Brain microvascular endothelial cell (primary cell): ENCODE results near the gene PLEKHA4.

ENCODE experiments used
- DNase-seq: peaks from one replicate; pipeline ENCODE4 v3.0.0-alpha.2; 2020
- H3K27ac ChIP-seq: fragments of 250-450 bp; sonication (Bioruptor Pico); 2 replicates; pipeline ENCODE4 v1.5.1; 2020; ENCODE audit warnings: mild to moderate bottlenecking, moderate library complexity
- H3K27me3 ChIP-seq: fragments of 250-450 bp; sonication (Bioruptor Pico); replicated peaks from 2 replicates; pipeline ENCODE4 v1.5.1; 2020; ENCODE audit warnings: mild to moderate bottlenecking
- H3K36me3 ChIP-seq: fragments of 250-450 bp; sonication (Bioruptor Pico); replicated peaks from 2 replicates; pipeline ENCODE4 v1.5.1; 2020; ENCODE audit warnings: mild to moderate bottlenecking
- H3K4me3 ChIP-seq: 2 replicates; pipeline ENCODE4 v1.5.1; 2011; ENCODE audit warnings: low read depth, mild to moderate bottlenecking, control low read depth, low read length, moderate library complexity
- in situ Hi-C: cut with HindIII; loops from 2 replicates; pipeline ENCODE4 v1.10.0; 2017; ENCODE audit warnings: low sequenced_read_pairs, low pct_ligation_motif_present
- TF ChIP-seq, protein P1 (sequence below): IDR thresholded peaks from 2 replicates; pipeline ENCODE4 v1.5.1; 2011; ENCODE audit warnings: low read depth, mild to moderate bottlenecking, moderate library complexity, low read length, control low read depth, inconsistent platforms; ENCODE audit errors: missing control alignments

Gene PLEKHA4

GRCh38 chr19:48837051-48837524 is 31.3 kb downstream of the PLEKHA4 start:
- no peaks in the 10 kb centered on the region for H3K36me3 ChIP-seq
- peak; percentile 86 for DNase-seq
- peak overlapping the region; percentile 59 for H3K4me3 ChIP-seq
- no peak overlapping the region for H3K27ac ChIP-seq
- TF ChIP-seq, protein P1, sequence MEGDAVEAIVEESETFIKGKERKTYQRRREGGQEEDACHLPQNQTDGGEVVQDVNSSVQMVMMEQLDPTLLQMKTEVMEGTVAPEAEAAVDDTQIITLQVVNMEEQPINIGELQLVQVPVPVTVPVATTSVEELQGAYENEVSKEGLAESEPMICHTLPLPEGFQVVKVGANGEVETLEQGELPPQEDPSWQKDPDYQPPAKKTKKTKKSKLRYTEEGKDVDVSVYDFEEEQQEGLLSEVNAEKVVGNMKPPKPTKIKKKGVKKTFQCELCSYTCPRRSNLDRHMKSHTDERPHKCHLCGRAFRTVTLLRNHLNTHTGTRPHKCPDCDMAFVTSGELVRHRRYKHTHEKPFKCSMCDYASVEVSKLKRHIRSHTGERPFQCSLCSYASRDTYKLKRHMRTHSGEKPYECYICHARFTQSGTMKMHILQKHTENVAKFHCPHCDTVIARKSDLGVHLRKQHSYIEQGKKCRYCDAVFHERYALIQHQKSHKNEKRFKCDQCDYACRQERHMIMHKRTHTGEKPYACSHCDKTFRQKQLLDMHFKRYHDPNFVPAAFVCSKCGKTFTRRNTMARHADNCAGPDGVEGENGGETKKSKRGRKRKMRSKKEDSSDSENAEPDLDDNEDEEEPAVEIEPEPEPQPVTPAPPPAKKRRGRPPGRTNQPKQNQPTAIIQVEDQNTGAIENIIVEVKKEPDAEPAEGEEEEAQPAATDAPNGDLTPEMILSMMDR: no peak
- in situ Hi-C loops: no loop called here
- H3K27me3 ChIP-seq: no peaks in the 10 kb centered on the region

DNA sequence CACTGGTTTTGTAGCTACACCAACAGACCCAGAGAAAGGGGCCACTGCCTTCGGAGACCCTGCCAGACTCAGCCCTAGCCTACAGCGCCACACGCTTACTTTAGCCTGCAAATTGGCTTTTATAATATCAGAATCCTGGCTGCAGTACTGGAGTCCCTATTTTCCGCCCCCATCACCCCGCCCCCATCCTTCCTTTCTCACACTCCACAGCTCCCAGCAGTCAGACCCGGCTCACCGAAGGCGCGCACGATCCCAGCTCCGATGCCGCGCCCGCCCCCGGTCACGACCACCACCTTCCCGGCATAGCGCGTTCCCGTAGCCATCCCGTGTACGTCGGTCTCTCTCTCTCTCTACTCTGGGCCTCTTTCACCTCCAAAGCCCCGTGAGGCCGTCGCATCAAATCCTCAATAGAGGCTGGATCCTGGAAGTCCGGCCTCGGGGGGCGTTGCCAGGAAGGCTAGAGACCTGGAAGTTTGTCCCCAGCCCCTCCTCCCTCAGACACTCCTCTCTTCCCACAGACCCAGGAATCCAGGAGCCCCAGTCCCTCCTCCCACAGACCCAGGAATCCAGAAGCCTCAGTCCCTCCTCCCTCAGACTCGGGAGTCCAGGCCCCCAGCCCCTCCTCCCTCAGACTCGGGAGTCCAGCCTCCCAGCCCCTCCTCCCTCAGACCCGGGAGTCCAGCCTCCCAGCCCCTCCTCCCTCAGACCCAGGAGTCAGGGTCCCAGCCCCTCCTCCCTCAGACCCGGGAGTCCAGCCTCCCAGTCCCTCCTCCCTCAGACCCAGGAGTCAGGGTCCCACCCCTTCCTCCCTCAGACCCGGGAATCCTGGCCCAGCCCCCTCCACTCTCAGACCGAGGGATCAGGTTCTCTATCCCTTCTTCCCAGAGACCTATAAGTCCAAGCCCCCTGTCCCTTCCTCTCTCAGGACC is 32.1 kb downstream of the PLEKHA4 start, which contains the start of gene HSD17B14:
Gene HSD17B14, minus strand, starts transcription at position 403 of the 929 bp plus-strand sequence. Its CDS starts 80 bp downstream, at position 323.
- TF ChIP-seq, protein P1: no peak
- in situ Hi-C loops: no loop called here
- peak; percentile 11 for DNase-seq
- Histone ChIP-seq H3K4me3 (peak within 1 kb of the TSS; percentile 59), H3K27me3 (no peaks in the 10 kb centered on the region), H3K27ac (peak within 1 kb of the TSS; percentile 36), H3K36me3 (no peaks in the 10 kb centered on the region)

GRCh38 chr19:48835734-48836088 is 32.7 kb downstream of the PLEKHA4 start:
- TF ChIP-seq, protein P1: peak; percentile 94
- no peaks in the 10 kb centered on the region for H3K27me3 ChIP-seq
- H3K27ac ChIP-seq: peak overlapping the region; percentile 36
- in situ Hi-C loops: no loop called here
- H3K4me3 ChIP-seq: peak overlapping the region; percentile 59
- peak; percentile 80 for DNase-seq
- H3K36me3 ChIP-seq: no peaks in the 10 kb centered on the region

GRCh38 chr19:48833977-48834376 is 34.4 kb downstream of the PLEKHA4 start:
- in situ Hi-C loops: no loop called here
- TF ChIP-seq, protein P1: no peak
- no peaks in the 10 kb centered on the region for H3K27me3 ChIP-seq
- no peak overlapping the region for H3K27ac ChIP-seq
- no peak overlapping the region for H3K4me3 ChIP-seq
- no peak for DNase-seq
- H3K36me3 ChIP-seq: no peaks in the 10 kb centered on the region

DNA sequence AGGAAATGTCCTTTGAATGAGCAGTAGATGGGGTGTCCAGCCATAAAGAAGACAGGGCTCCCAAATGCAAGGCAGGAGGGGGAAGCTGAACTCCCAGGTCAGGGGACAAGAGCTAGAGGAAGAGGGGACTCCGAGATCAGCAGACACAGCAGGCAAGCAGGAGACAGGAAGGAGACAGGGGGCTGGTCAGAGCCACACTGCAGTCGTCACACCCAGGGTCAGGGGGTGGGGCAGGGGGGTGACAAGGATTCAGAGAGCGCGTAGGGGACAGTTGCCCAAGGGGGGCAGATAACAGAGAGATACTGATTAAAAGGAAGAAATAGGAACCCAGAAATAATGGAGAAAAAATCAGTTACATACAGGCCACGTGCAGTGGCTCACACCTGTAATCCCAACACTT is 35.4 kb downstream of the PLEKHA4 start:
- H3K27me3 ChIP-seq: no peaks in the 10 kb centered on the region
- no peaks in the 10 kb centered on the region for H3K36me3 ChIP-seq
- in situ Hi-C loops: no loop called here
- H3K27ac ChIP-seq: no peak overlapping the region
- H3K4me3 ChIP-seq: no peak overlapping the region
- TF ChIP-seq, protein P1: no peak
- no peak for DNase-seq

DNA sequence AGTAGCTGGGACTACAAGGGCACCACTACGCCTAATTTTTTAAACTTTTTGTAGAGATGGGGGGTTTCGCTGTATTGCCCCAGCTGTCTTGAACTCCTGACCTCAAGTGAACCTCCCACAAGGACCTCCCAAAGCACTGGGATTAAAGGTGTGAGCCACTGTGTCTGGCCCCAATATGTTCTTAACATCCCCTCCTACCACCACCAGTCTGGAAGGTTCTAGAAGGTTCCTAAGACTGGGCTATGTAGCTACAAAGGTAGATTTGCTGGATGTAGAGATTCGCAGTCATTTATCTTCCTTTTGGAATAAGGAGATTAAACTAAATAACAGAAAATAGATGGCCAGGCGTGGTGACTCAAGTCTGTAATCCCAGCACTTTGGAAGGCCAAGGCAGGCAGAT is 37.5 kb downstream of the PLEKHA4 start:
- H3K36me3 ChIP-seq: no peaks in the 10 kb centered on the region
- DNase-seq: no peak
- H3K27me3 ChIP-seq: no peaks in the 10 kb centered on the region
- in situ Hi-C loops: no loop called here
- no peak overlapping the region for H3K27ac ChIP-seq
- H3K4me3 ChIP-seq: no peak overlapping the region
- TF ChIP-seq, protein P1: no peak
